HepG2 (cell line): Measurements from ENCODE around the gene TCF25. TPM values are rescaled to one million over a fixed set of nuclear protein-coding genes. Genes with fewer than 3 reads are reported as not detected.

Source experiments
- ARID5B ChIP-seq: IDR thresholded peaks from 2 replicates; pipeline ENCODE4 v1.4.0; 2020; ENCODE audit warnings: mild to moderate bottlenecking, missing genetic modification reagents
- NFYB ChIP-seq: sonication (generic); formaldehyde crosslinking; IDR thresholded peaks from 2 replicates; pipeline ENCODE4 v1.4.0; 2020; ENCODE audit warnings: missing genetic modification reagents
- NFYC ChIP-seq: IDR thresholded peaks from 2 replicates; pipeline ENCODE4 v1.6.1; 2016; ENCODE audit warnings: missing genetic modification reagents, missing compliant biosample characterization
- SALL1 ChIP-seq: sonication (generic); formaldehyde crosslinking; IDR thresholded peaks from 2 replicates; pipeline ENCODE4 v1.8.0; 2022; ENCODE audit warnings: mild to moderate bottlenecking, missing genetic modification reagents
- SRSF4 ChIP-seq: fragments of 200-400 bp; formaldehyde crosslinking; IDR thresholded peaks from one replicate; pipeline ENCODE4 v1.6.1; 2018; ENCODE audit warnings: mild to moderate bottlenecking, low read depth, low read length, moderate library complexity; ENCODE audit not compliant: poor library complexity, severe bottlenecking
- TRIM22 ChIP-seq: fragments of 450-650 bp; IDR thresholded peaks from 2 replicates; pipeline ENCODE4 v1.6.1; 2017
- USF2 ChIP-seq, 2 experiments: sonication (generic) in 1 of 2; formaldehyde crosslinking in 1 of 2; IDR thresholded peaks; 2 replicates each; pipeline versions ENCODE4 v1.5.1 to v1.6.1; 2011 to 2020; ENCODE audit warnings: borderline replicate concordance in 1 of 2, low read depth in 1 of 2, low read length in 1 of 2, mild to moderate bottlenecking in 1 of 2, missing genetic modification reagents in 1 of 2, moderate library complexity in 1 of 2
- ZKSCAN8 ChIP-seq: IDR thresholded peaks from 2 replicates; pipeline ENCODE4 v1.6.1; 2016; ENCODE audit warnings: borderline replicate concordance, missing genetic modification reagents, missing compliant biosample characterization
- ZNF616 ChIP-seq: sonication (generic); formaldehyde crosslinking; IDR thresholded peaks from 2 replicates; pipeline ENCODE4 v1.5.0; 2020; ENCODE audit warnings: low read depth, mild to moderate bottlenecking, missing genetic modification reagents
- ZNF639 ChIP-seq: conservative IDR thresholded peaks from 2 replicates; pipeline ENCODE4 v1.6.1; 2018; ENCODE audit warnings: missing genetic modification reagents
- polyA plus RNA-seq, 8 experiments: library from polyadenylated mRNA; depleted of rRNA in 3 of 8; stranded (reverse) in 7 of 8; unstranded in 1 of 8; fragments of >200 nt; fragmentation: Illumina TruSeq in 4 of 8; extraction: Trizol in 4 of 8; gene quantifications; 2 replicates each; pipeline versions ENCODE4 v1.2.1 to v1.2.3, GENCODE V29; 2011 to 2016; ENCODE audit warnings: low read depth in 4 of 8, missing spikeins in 1 of 8, mixed read lengths in 1 of 8; ENCODE audit not compliant: insufficient read depth in 1 of 8
- total RNA-seq, 5 experiments: library from RNA; depleted of rRNA; stranded (reverse); fragments of >200 nt; fragmentation: Illumina TruSeq; extraction: Trizol; gene quantifications; 2 replicates each; pipeline ENCODE4 v1.2.3, GENCODE V29; 2016; ENCODE audit warnings: low read depth in 1 of 5

Gene TCF25
- total and polyA plus RNA-seq, 2 of the 13 experiments (the other 11 are each of a cell fraction or from before 2014, with no cell fraction given) = 138 to 206 TPM

- TF ChIP-seq SRSF4 = no peak
- TF ChIP-seq ZNF639 (CRISPR knock-in tag) = no peak
- no peak for TF ChIP-seq ZKSCAN8
- peak; percentile 90 for TF ChIP-seq NFYB (CRISPR knock-in tag)
- no peak for TF ChIP-seq ZNF616 (CRISPR knock-in tag)
- peak; percentile 93 for TF ChIP-seq NFYC (CRISPR knock-in tag)
- no peak for TF ChIP-seq SALL1 (CRISPR knock-in tag)
- peak; percentile 86 for TF ChIP-seq USF2 (IDR thresholded peaks at IDR 0.05; ENCODE audit: low read depth, low read length)
- TF ChIP-seq USF2 (CRISPR knock-in tag; IDR thresholded peaks at IDR 0.05; ENCODE audit: borderline replicate concordance) = peak; percentile 93; the same call in 1 of the 2 replicates
- TF ChIP-seq TRIM22 = no peak
- TF ChIP-seq ARID5B (CRISPR knock-in tag) = no peak
These were observed 84.7 kb downstream of the TCF25 start (continued) for GRCh38 chr16:89958068-89958467.
